Superior temporal gyrus (tissue), 1 donor: ENCODE results near the gene PNMA1.

ENCODE experiments used
- DNase-seq: peaks from one replicate; pipeline ENCODE4 v3.0.0-alpha.2; 2016; ENCODE audit errors: extremely low spot score

The PNMA1 gene

DNA sequence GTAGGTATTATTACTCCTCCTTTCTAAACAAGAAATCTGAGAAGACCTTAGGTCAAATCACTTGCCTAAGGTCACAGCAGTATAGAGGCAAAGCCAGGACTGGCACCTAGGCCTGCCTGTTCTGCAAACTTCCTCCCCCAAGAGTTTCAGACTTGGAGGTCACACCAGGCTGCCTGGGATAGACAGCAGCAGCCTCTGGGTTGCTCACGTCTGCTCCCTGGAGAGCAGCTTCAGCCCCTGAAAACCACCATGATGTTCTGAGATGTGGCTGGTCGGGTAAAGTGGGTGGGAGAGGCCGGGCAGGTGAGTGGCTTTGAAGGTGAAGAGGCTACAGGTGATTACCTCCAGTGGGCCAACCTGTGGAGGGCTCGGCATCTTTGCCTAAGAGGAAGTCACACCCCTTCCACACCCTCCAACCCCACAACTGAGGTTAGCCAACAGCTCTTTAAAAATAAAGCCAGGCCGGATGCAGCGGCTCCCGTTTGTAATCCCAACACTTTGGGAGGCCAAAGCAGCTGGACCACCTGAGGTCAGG, 37.0 kb upstream of the PNMA1 start:
- DNase-seq: no peak

DNA sequence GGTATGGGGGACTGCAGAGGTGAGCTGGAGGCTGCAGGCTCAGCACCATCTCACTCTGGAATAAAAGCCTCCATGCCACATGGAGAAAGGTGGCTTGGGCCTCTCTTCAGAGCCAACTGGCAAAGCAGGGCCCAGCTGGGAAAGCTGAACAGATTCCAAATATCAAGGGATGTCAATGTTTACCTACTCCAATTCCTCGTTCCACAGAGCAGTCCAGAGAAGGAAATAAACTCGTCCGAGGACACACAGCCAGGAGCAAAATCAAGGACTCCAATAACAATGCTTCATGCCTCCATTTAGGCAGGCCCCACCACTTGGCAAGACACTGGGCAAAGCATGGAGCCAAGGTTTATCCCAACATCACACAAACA, 36.3 kb upstream of the PNMA1 start:
- DNase-seq: no peak

DNA sequence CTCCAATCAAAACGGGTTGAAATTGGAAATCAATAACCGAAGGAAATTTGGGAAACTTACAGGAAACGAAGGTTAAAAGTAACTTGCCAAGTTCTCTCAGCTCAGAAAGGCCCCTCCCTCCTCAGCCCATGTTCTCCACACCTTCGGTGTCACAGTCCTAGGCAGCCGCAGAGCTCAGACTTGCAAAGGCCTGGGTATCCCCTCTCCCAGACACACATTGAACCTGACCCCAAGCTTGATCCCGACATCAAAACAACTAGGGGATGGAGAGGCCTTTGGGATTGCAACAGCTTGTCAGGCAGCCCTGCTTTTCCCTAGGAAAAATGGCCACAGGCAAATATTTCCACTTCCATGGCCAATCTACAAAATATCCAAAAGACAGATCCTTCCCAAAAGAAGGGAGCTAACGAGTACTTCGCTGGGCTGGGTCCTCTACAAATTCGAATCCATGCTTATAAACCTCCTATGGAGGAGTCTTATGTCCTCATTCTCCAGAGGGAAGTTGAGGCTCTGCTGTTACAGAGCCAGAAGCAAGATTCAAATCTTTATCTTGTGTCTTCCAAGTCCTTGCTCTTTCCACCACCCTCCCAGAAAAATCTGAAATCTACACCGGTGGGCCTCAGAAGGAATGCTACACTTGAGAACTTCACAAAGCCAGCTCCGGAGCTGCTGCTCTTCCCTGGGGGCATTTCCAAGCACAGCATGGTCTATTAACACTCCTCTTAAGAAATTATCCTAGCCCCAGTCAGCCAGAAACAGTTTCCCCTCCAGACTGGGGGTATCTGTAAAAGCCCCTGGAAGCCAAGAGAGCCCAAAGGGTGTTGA, 35.7 kb upstream of the PNMA1 start:
- no peak for DNase-seq

DNA sequence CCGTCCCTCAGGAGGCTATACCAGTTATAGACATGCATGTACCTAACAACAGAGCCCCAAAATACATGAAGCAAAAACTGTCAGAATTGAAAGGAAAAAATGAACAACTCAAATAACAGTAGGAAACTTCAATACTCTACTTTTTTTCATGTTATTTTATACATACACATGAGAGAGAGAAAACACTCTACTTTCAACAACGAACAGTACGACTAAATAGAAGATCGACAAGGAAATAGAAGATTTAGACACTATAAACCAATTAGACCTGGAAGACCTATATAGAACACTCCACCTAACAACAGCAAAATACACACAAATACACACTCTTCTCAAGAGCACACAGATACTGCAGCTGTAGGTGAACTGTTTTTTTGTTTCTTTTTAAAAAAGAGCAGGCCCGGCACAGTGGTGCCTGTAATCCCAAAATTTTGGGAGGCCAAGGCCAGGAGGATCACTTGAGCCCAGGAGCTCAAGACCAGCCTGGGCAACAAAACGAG, 34.7 kb upstream of the PNMA1 start:
- DNase-seq: no peak

DNA sequence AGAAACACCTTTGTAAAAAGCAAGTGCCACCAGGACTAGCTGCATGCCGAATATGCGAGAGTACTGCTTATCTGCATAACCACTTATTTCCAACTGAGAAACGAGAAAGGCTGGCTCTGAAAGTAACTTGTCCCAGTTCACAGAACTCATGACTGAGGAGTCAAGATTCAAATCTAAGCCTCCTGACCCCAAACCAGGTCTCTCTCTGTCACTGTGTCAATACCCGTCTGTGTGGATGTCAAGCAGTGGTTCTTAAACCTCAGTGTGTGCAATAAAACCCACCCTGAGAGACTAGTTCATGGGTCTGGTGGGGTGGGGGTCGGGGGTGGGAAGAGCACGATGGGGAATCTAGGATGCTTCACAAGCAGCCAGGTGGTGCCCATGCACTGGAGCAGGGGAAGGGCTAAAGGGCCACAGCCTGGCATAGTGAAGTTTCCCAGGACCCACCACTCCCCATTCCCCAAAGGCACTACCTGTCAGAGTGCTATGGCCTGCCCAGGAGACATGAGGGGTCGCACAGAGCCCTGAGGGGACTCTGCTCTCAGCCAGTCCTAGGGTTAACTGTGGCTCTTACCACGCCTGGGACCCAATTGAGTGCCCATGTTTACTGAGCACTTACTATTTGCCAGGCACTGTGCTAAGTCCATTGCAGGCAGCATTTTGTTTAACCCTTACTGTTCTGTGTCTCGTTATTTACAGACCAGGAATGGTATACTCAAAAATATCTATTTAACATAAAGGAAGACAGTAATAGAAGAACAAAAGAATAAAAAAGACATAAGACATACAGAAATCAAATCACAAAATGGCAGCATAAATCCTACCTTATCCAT, 33.4 kb upstream of the PNMA1 start:
- no peak for DNase-seq

DNA sequence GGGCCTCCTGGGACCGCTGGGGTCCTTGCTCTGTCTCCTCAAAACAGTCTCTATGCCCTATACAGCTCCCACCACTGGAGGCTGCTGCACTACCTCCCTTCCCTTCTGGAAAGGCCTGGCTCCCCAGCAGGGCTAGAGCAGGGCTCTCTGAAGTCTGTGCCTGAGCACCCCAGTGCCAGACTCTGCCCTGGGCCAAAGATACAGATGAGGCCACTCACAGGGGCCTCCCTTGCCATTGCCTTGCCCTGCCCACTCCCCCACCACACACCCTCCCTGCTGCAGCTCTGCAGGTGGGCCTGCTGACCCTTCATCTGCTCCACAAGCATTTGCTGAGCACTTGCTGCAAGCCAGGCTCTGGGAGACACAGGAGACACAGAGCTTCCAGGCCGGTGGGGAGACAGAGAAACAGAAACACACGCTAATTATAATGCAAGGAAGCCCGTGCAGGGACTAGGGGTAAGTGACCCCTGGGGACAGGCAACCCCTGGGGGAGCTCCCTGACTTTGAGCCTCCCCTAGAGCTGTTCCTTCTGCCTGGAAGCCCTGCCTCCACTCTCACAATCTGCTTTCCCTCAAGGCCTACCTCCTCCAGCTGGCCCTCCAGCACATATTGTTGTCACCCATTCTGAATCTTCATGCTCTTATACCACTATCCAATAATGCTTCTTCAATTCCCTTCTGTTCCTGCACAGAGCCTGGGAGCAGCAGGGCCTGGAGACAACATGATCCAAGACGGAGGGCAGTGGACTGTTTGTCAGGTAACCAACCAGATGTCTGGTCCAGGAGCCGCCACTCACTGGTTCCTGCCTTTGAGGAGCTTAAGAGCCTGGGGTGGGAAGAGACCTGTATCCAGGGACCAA, 32.6 kb upstream of the PNMA1 start:
- no peak for DNase-seq

DNA sequence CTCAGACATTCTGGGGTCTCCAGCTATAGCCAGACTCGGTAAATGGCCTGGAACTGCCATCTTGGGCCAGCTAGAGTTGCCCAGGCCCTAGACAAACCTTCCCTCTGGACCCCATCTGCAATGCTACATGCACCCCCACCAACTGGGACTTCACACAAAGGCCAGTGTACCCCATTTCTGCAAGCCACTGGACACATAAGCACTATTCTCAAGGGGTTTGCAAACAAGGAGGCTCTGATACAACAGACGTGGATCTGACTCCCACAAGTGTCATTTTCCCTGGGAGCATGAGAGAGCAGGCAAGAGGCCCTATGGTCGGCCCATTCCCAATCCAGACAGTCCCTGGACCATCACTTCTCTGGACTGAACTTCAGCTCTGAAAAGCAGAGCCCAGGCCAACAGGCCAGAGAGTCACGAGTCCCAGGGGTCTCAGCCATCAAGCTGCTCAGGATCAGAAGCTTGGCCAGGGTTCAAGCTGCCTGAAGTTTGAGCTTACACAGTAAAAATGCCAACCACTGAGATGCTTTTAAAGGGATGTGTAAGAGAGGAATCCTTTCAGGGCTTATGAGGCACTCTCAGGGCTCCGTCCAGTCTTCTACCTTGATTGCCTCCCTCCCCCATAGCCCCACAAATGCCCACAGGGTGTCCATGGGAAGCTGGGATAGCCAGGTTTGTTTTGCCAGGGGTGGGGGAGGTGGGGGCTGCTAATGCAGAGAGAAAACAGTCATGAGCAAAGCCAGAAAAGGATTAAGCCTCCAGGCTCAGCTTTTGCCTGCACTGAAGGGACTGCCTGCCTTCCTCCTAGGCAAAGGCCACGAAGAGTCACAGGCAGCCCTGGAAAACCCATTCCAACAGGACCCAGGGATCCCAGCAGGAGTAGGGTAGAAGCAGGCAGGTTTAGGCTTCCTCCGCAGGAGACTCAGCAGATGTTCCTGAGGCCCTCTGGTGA, 31.7 kb upstream of the PNMA1 start:
- no peak for DNase-seq

DNA sequence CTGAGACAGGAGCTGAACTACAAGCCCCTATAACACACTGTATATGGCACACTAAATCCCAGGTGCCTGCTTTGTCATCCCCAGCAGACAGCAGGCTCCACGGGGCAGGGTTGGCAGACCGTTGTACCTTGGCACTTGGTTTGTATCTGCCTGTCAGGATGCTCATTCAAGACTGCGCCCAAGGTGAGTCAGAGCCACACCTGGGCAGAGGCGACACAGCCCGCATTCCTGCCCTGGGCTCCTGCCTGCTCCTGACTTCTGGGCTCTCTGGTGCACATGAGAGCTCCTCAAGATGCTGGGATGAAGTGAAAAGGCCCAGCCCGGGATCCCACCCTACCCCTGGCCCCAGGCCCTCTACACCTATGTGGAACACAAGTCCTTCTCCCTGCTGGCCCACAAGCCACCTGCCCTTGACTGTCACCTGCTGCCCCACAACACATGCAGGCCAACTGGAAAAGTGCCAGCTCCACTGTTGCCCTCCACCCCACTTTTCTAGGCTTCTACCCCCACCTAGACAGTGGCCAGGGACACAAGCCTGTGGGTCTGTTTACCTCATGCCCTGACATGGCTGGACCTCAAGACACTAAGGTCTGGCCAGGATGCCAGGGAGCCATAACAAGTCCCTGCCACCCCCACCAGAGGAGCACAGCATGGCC, 30.8 kb upstream of the PNMA1 start:
- no peak for DNase-seq

DNA sequence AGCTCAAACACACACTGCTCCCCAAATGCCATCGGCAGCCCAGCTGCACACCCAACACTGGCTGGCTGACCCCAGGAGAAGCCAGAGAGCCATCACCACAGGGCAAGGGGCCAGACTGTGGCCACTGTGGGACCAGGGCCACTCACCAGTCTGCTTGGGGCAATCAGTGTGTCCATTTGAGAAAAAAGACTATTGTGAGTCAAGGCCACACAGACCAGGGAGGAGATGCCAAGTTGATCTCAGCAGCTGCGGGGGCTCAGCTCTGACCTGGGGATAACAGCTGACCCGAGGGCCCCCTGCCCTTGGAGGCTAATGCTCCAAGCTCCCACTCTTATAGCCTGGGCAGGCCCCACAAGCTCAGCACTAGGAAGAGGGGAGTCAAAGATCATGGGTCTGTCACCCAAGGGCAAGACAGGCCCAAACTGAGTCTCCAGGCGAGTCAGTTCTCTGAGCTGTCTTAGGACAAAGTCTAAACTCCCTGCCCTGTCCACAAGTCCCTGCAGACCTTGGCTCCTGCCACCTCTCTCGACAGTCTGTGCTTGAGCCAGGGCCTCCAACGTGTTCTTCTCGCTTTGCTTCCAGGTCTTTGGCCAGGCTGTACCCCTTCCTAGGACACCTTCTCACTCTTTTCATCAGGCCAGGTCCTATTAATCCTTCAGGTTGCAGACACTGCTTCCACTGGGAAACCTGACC, 30.1 kb upstream of the PNMA1 start:
- DNase-seq: peak; percentile 77

DNA sequence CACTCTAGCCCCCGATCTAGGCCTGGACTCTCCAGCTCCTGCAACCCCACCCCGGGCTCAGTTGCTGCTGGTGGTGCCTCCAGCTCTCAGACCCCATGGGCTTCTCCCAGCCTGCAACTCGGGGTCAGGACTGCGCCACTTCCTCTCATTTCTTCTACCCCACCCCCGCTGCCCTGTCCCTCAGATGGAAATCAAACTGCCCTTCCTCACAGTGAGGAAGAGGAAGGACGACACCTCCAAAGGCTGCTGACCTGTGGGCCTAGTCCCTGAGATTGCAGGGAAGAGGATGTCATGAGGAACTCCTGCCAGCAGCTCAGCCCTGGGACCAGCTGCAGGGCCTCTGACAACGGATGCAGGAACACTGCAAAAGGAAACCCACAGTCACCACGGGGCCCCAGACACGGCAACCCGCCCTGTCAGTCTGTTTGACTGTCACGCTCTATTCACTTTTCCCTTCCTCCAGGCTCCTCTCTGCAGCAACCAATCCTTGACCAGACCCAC, 29.3 kb upstream of the PNMA1 start:
- DNase-seq: no peak

DNA sequence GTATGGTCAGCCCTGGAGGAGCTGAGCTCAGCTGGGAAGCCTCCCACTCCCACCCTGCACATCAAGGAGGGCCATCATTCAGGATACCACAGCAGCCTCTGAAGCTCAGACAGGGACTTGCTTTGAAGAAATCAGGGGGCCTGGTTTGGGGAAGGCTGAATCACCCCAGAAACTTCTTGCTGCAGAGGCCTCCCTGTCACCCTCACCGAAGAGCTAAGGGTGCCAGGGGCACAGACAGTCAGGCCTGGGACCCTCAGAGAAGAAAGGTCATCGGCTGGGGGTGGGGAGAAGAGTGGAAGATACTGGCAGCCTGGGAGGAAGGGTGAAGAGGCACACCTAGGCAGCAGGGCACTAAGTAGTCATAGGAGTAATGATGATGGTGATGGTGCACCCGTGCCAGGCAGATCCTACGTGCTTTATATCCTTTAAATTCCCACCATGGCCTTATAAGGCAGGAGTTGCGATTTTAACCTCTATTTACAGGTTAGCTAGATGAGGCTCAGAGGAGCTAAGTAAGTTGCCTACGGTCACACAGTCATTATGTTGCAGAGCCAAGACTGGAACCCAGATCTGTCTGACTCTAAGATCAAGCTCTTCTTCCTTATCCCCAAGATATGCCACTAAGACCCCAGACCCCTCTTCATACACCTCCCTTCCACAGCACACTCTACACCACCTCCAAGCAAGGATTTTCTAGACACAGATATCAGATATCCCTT, 28.5 kb upstream of the PNMA1 start:
- DNase-seq: no peak

DNA sequence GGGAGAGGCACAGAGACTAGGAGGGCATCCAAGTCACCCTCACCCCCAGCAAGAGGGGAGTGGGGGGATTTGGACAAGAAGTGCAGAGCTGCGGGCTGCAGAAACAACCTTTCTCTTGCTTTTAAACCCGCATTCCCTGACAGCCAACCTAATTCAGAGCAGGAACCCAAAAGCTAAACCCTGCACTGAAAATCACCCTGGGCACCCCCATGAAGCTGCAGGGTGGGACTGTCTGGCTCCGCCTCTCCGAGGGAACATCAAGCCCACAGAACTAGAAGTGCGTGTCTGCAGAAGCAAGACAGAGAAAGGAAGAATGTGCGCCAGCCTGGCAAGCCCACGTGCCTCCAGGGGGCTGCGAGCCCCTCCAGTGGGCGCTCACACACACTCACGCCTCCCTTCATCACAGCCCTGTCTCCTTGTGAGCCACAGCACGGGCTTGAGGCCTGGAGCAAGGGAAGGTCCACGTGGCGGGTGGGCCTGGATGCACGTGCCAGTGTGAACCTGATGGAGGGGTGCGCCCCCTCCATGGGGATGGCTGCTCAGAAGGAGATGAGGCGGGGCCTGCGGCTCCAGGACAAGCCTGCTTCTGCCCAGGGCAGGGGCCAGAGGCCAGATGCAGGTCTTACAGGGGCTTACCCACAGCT, 27.8 kb upstream of the PNMA1 start:
- DNase-seq: no peak

DNA sequence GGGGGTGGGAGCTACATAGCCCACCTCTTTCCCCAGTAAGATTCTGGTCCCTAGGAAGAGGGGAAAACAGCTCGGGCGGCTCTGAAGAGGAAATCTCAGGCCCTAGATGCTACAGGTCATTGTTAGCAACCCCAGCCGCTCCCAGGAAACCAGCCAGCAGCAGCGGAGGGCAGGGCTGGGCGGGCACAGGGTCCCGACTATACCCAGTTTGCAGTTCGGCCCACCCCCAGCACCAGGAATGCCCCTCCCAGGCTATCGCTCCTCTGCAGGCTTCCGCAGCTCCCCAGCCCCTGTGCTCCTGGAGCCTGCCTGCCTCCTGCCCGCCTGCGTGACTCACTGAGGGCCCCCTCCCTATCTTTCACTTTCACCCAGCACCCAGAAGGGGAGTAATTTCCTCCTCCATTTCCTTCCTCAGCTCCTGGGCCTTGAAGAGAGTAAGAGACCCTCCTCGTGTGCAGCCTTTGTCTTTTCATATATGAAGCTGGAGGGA, 27.2 kb upstream of the PNMA1 start:
- DNase-seq: no peak

DNA sequence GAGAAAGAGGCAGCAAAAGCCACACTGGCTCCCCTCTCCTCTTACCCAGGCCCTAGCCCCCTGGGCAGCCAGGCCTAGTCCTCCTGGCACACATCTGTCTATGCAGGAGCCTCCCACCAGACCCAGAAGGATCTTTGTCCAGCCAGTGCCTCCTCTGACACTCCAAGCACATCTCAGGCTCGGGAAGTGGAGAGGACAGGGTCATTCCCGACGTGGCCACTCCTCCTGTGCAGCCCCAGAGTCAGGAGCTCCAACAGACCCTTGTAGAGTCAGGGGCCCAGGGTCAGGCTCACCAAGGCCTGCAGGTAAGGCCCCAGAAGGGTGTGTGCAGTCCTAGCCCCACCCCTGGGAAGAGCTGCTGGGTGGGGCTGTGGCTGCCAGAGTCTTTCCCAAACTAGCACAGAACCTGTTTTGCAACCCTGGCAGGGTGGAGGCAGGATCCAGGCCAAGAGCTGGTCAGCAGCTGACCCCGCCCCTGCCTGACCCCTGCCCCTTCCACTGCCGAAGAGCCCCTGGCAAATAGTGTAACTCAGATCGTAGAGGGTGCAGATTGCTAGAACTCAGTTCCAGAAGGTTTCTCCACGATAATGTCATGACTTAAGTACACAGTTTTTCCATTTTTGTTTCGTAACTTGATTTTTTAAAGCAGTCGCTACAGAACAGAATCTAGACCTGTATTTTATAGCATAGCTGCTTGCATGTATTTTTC, 26.6 kb upstream of the PNMA1 start:
- no peak for DNase-seq

DNA sequence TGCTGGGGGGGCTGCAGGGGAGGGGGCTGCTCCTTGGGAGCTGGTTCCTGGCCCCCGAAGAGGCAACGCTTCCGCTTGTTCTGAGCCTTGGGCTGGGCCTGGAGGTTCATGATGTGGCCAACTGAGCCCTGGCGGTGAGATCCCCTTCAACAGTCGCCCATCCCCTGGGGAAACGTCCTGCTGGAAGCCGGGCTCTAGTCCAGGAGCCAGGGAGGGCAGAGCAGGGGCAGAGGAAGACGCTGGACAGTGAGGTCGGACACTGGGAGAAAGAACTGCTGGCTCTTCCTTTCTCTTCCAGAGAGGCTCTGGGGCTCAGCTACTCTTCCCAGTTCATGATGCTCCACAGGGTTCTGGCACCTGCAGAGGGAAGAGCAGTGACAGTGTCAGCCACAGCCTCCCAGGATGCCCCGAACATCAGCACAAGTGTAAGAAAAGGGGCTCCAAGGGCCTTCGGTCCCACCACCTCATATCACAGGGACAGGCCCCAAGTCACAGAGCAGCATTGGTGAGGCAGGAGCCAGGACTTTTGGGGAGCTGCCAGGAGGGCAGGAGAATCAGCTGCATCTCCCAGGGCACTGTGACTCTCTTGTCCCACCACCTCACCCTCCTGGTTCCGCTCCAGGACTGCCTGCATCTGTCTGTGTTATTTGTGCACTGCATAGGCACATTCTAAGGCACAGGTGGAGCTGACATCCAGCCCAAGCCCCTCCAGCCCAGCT, 25.9 kb upstream of the PNMA1 start:
- DNase-seq: no peak

DNA sequence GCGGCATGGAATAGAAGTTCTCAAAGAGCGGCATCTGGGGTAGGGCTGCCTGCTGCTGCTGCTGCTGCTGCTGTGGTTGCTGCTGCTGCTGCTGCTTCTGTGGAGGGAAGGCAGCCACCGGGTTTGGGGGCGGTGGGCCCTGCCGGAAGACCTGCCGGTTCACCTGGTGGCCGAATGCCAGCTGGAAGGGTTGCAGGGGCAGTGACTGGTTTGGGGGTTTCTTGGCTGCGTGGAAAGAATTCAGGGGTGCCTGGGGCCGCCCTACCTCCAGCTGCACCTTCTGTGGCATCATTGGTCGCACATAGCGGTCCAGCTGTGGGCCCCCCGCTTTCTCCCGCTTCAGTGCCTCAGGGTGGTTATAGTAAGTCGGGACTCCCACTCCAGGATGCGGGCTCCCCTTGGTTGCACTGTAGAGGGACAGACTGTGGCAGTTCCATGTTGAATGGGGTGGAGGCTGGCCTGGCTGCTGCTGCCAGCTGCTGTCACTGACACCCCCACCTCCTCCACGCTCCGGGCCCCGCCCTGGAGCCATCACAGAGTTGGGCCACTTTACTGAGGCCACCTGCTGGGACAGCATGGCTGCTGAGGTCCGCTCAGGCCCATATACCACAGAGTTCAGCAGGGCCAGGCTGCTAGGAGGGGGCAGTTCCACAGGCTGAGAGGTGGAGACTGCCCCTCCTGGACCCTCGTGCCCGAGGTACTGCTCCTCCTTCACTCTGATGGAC, 25.2 kb upstream of the PNMA1 start:
- DNase-seq: no peak
